NT2/D1 (cell line): ENCODE results near the gene LSAMP.

Experiments used
- SUZ12 ChIP-seq: IDR thresholded peaks from 2 replicates; pipeline ENCODE4 v1.6.1; 2011; ENCODE audit not compliant: insufficient read length, insufficient read depth; ENCODE audit errors: extremely low read depth
- YY1 ChIP-seq: IDR thresholded peaks from 2 replicates; pipeline ENCODE4 v1.6.1; 2011; ENCODE audit not compliant: insufficient read length, insufficient read depth
- ZNF274 ChIP-seq: IDR thresholded peaks from 2 replicates; pipeline ENCODE4 v1.6.1; 2011; ENCODE audit warnings: mild to moderate bottlenecking, low read depth, low read length

- TF ChIP-seq ZNF274 (no peak), SUZ12 (no peak), YY1 (no peak)
Observed at GRCh38 chr3:116270056-116270455, 175.2 kb downstream of the LSAMP start.
